Muscle layer of colon (tissue), 2 donors: Measurements from ENCODE around the gene DCUN1D5.

Experiments
- H3K27ac ChIP-seq: one replicate; pipeline ENCODE4 v1.7.0; 2013; ENCODE audit warnings: low read depth, mild to moderate bottlenecking, low read length, moderate library complexity
- H3K27me3 ChIP-seq, 2 donors: one replicate each; pipeline ENCODE4 v1.7.0; 2013; ENCODE audit warnings: low read length in 2 of 2, mild to moderate bottlenecking in 2 of 2; ENCODE audit not compliant: insufficient read depth in 2 of 2, control insufficient read depth in 1 of 2
- H3K36me3 ChIP-seq: one replicate; pipeline ENCODE4 v1.7.0; 2013; ENCODE audit warnings: mild to moderate bottlenecking, low read length; ENCODE audit not compliant: insufficient read depth
- H3K4me1 ChIP-seq: one replicate; pipeline ENCODE4 v1.7.0; 2013; ENCODE audit warnings: mild to moderate bottlenecking, low read length; ENCODE audit not compliant: insufficient read depth
- H3K4me3 ChIP-seq, 2 donors: one replicate each; pipeline ENCODE4 v1.7.0; 2013; ENCODE audit warnings: low read length in 2 of 2, low read depth in 1 of 2, mild to moderate bottlenecking in 1 of 2, moderate library complexity in 1 of 2
- H3K9ac ChIP-seq: one replicate; pipeline ENCODE4 v1.7.0; 2013; ENCODE audit warnings: low read length
- H3K9me3 ChIP-seq: one replicate; pipeline ENCODE4 v1.7.0; 2013; ENCODE audit warnings: mild to moderate bottlenecking, low read length
- donor health status: abdominal sarcoma.
- donor health status: Adenocarcinoma of cecum.

The DCUN1D5 gene

GRCh38 chr11:103091801-103092524, at the start of gene DCUN1D5:
DCUN1D5 (minus strand) TSS chr11:103092160; CDS start chr11:103091872, 288 bp downstream.
- Histone ChIP-seq H3K4me1 (peaks cover 18% of the 10 kb centered on the region), H3K9ac (peak within 1 kb of the TSS; percentile 78), H3K27ac (peak within 1 kb of the TSS; percentile 87), H3K36me3 (no peaks in the 10 kb centered on the region), H3K27me3 (no peaks in the 10 kb centered on the region), H3K9me3 (no peaks in the 10 kb centered on the region), H3K4me3 (peak within 1 kb of the TSS; percentile 96 to 98)

- no peak overlapping the region for H3K4me3 ChIP-seq
- H3K27ac ChIP-seq, result no peak overlapping the region
- H3K4me1 ChIP-seq, result no peaks in the 10 kb centered on the region
- H3K9ac ChIP-seq, result no peak overlapping the region
- no peaks in the 10 kb centered on the region for H3K9me3 ChIP-seq
- H3K27me3 ChIP-seq, result no peaks in the 10 kb centered on the region
- H3K36me3 ChIP-seq, result peaks cover 50% of the 10 kb centered on the region
Measured at GRCh38 chr11:103125462-103125861, 33.5 kb upstream of the DCUN1D5 start.

GRCh38 chr11:103114836-103115235, 22.9 kb upstream of the DCUN1D5 start:
- H3K27me3 ChIP-seq, result no peaks in the 10 kb centered on the region
- H3K9ac ChIP-seq, result no peak overlapping the region
- H3K4me3 ChIP-seq, result no peak overlapping the region
- no peaks in the 10 kb centered on the region for H3K36me3 ChIP-seq
- no peak overlapping the region for H3K27ac ChIP-seq
- peaks cover 26% of the 10 kb centered on the region for H3K4me1 ChIP-seq
- H3K9me3 ChIP-seq, result no peaks in the 10 kb centered on the region

GRCh38 chr11:103112364-103112763, 20.4 kb upstream of the DCUN1D5 start:
- Histone ChIP-seq H3K4me1 (peaks cover 27% of the 10 kb centered on the region), H3K27me3 (no peaks in the 10 kb centered on the region), H3K9me3 (no peaks in the 10 kb centered on the region), H3K9ac (no peak overlapping the region), H3K27ac (no peak overlapping the region), H3K36me3 (no peaks in the 10 kb centered on the region), H3K4me3 (no peak overlapping the region)

- H3K27me3 ChIP-seq, result no peaks in the 10 kb centered on the region
- H3K27ac ChIP-seq, result no peak overlapping the region
- H3K9me3 ChIP-seq, result no peaks in the 10 kb centered on the region
- H3K4me3 ChIP-seq, result no peak overlapping the region
- H3K9ac ChIP-seq, result no peak overlapping the region
- peaks cover 27% of the 10 kb centered on the region for H3K4me1 ChIP-seq
- H3K36me3 ChIP-seq, result no peaks in the 10 kb centered on the region
Measured at GRCh38 chr11:103111400-103111799, 19.4 kb upstream of the DCUN1D5 start.

- H3K36me3 ChIP-seq, result no peaks in the 10 kb centered on the region
- no peak overlapping the region for H3K27ac ChIP-seq
- peaks cover 27% of the 10 kb centered on the region for H3K4me1 ChIP-seq
- H3K9ac ChIP-seq, result no peak overlapping the region
- H3K27me3 ChIP-seq, result no peaks in the 10 kb centered on the region
- H3K4me3 ChIP-seq, result peak overlapping the region; percentile 77 to 97
- H3K9me3 ChIP-seq, result no peaks in the 10 kb centered on the region
Measured at GRCh38 chr11:103110391-103110790, 18.4 kb upstream of the DCUN1D5 start.

- H3K4me1 ChIP-seq, result peaks cover 27% of the 10 kb centered on the region
- H3K9me3 ChIP-seq, result no peaks in the 10 kb centered on the region
- H3K4me3 ChIP-seq, result peak overlapping the region; percentile 77 to 97
- H3K27me3 ChIP-seq, result no peaks in the 10 kb centered on the region
- peak overlapping the region; percentile 81 for H3K9ac ChIP-seq
- peak overlapping the region; percentile 74 for H3K27ac ChIP-seq
- H3K36me3 ChIP-seq, result no peaks in the 10 kb centered on the region
Measured at GRCh38 chr11:103109818-103110388, 17.9 kb upstream of the DCUN1D5 start.

GRCh38 chr11:103108933-103109817, 17.2 kb upstream of the DCUN1D5 start, which contains the start of gene DYNC2H1:
DYNC2H1 (plus strand) TSS chr11:103109426; CDS start chr11:103109575, 149 bp downstream.
- Histone ChIP-seq H3K27ac (peak within 1 kb of the TSS; percentile 74), H3K27me3 (no peaks in the 10 kb centered on the region), H3K4me3 (peak within 1 kb of the TSS; percentile 77 to 97), H3K9ac (peak within 1 kb of the TSS; percentile 81), H3K9me3 (no peaks in the 10 kb centered on the region), H3K36me3 (no peaks in the 10 kb centered on the region), H3K4me1 (peaks cover 27% of the 10 kb centered on the region)

GRCh38 chr11:103097279-103097678, 5.3 kb upstream of the DCUN1D5 start:
- Histone ChIP-seq H3K4me1 (peaks cover 5% of the 10 kb centered on the region), H3K27me3 (no peaks in the 10 kb centered on the region), H3K9ac (no peak overlapping the region), H3K36me3 (no peaks in the 10 kb centered on the region), H3K27ac (no peak overlapping the region), H3K9me3 (no peaks in the 10 kb centered on the region), H3K4me3 (no peak overlapping the region)

- H3K36me3 ChIP-seq, result no peaks in the 10 kb centered on the region
- peak overlapping the region; percentile 78 for H3K9ac ChIP-seq
- H3K4me3 ChIP-seq, result peak overlapping the region; percentile 96 to 98
- H3K27me3 ChIP-seq, result no peaks in the 10 kb centered on the region
- no peaks in the 10 kb centered on the region for H3K9me3 ChIP-seq
- H3K4me1 ChIP-seq, result peaks cover 18% of the 10 kb centered on the region
- H3K27ac ChIP-seq, result peak overlapping the region; percentile 87
Measured at GRCh38 chr11:103091064-103091800, 728 bp downstream of the DCUN1D5 start.

- no peaks in the 10 kb centered on the region for H3K27me3 ChIP-seq
- peaks cover 5% of the 10 kb centered on the region for H3K36me3 ChIP-seq
- H3K27ac ChIP-seq, result no peak overlapping the region
Measured at GRCh38 chr11:103086461-103086860, 5.5 kb downstream of the DCUN1D5 start.

More at GRCh38 chr11:103086461-103086860, 5.5 kb downstream of the DCUN1D5 start:
- Histone ChIP-seq H3K4me3 (no peak overlapping the region), H3K9me3 (no peaks in the 10 kb centered on the region), H3K4me1 (peaks cover 13% of the 10 kb centered on the region), H3K9ac (no peak overlapping the region)
